ENCODE data around the gene BTBD8.

DNA sequence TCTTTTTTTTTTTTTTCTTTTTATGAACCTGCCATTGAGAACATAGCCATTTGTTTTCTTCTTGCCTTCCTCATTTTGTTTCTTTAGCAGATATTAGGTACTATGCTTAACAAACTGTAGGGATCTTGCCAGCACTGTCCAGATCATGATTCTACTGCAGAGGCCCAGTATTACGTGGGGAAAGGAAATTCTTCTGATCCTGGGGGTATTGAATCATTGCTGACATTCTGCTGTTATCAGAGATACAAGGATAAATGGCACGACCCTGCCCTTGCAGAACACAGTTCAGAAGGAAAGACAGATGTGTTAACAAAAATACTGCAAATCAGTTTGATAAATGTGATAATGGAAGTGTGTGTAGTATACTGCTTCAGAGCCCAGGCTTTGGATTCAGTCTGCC lies 56.2 kb downstream of the BTBD8 start:
- TF ChIP-seq, protein P1, sequence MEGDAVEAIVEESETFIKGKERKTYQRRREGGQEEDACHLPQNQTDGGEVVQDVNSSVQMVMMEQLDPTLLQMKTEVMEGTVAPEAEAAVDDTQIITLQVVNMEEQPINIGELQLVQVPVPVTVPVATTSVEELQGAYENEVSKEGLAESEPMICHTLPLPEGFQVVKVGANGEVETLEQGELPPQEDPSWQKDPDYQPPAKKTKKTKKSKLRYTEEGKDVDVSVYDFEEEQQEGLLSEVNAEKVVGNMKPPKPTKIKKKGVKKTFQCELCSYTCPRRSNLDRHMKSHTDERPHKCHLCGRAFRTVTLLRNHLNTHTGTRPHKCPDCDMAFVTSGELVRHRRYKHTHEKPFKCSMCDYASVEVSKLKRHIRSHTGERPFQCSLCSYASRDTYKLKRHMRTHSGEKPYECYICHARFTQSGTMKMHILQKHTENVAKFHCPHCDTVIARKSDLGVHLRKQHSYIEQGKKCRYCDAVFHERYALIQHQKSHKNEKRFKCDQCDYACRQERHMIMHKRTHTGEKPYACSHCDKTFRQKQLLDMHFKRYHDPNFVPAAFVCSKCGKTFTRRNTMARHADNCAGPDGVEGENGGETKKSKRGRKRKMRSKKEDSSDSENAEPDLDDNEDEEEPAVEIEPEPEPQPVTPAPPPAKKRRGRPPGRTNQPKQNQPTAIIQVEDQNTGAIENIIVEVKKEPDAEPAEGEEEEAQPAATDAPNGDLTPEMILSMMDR (IDR thresholded peaks at IDR 0.05), result no peak
- TF ChIP-seq POLR2A (IDR thresholded peaks at IDR 0.05), result no peak

Measured in prostate gland (tissue), 2 donors.